H9 (cell line): ENCODE results near the gene PAQR3. TPM values are rescaled to one million over a fixed set of nuclear protein-coding genes. Genes with fewer than 3 reads are reported as not detected.

ENCODE experiments used
- DNase-seq: peaks from one replicate; pipeline ENCODE4 v3.0.0-alpha.2; 2017
- H2AFZ ChIP-seq: one replicate; pipeline ENCODE4 v1.6.1; 2013; ENCODE audit warnings: mild to moderate bottlenecking, low read length, control low read depth, moderate library complexity
- H2AK5ac ChIP-seq: 2 replicates; pipeline ENCODE4 v1.6.1; 2013; ENCODE audit warnings: low read length, control low read depth, mixed read lengths; ENCODE audit not compliant: insufficient read length
- H2BK120ac ChIP-seq: one replicate; pipeline ENCODE4 v1.6.1; 2013; ENCODE audit warnings: low read depth, mild to moderate bottlenecking, low read length, control low read depth, inconsistent platforms; ENCODE audit not compliant: poor library complexity, severe bottlenecking
- H2BK12ac ChIP-seq: 2 replicates; pipeline ENCODE4 v1.6.1; 2013; ENCODE audit warnings: low read length, control low read depth, mixed read lengths, low read depth; ENCODE audit not compliant: insufficient read length
- H2BK15ac ChIP-seq: 2 replicates; pipeline ENCODE4 v1.6.1; 2013; ENCODE audit warnings: low read depth, low read length, control low read depth
- H2BK20ac ChIP-seq: one replicate; pipeline ENCODE4 v1.6.1; 2013; ENCODE audit warnings: low read depth, mild to moderate bottlenecking, low read length, control low read depth, inconsistent platforms; ENCODE audit not compliant: poor library complexity, severe bottlenecking
- H2BK5ac ChIP-seq: 2 replicates; pipeline ENCODE4 v1.6.1; 2013; ENCODE audit warnings: low read length, control low read depth, mixed read lengths; ENCODE audit not compliant: insufficient read length
- H3K14ac ChIP-seq: 2 replicates; pipeline ENCODE4 v1.6.1; 2013; ENCODE audit warnings: low read length, control low read depth; ENCODE audit not compliant: insufficient read depth
- H3K18ac ChIP-seq: 2 replicates; pipeline ENCODE4 v1.6.1; 2013; ENCODE audit warnings: low read depth, mild to moderate bottlenecking, mixed read lengths, low read length, control low read depth; ENCODE audit not compliant: insufficient read length
- H3K23ac ChIP-seq: 2 replicates; pipeline ENCODE4 v1.6.1; 2013; ENCODE audit warnings: low read length, control low read depth, mixed read lengths, low read depth; ENCODE audit not compliant: insufficient read length
- H3K23me2 ChIP-seq: 2 replicates; pipeline ENCODE4 v1.6.1; 2013; ENCODE audit warnings: low read depth, mild to moderate bottlenecking, mixed read lengths, low read length, control low read depth; ENCODE audit not compliant: insufficient read length, poor library complexity, severe bottlenecking
- H3K27ac ChIP-seq: 2 replicates; pipeline ENCODE4 v1.5.1; 2013; ENCODE audit warnings: low read length, control low read depth, mixed read lengths, low read depth; ENCODE audit not compliant: insufficient read length
- H3K27me3 ChIP-seq: 2 replicates; pipeline ENCODE4 v1.6.1; 2013; ENCODE audit warnings: low read length, control low read depth, inconsistent platforms; ENCODE audit not compliant: insufficient read depth
- H3K4ac ChIP-seq: 2 replicates; pipeline ENCODE4 v1.6.1; 2013; ENCODE audit warnings: low read depth, mild to moderate bottlenecking, control low read depth, inconsistent platforms, low read length, moderate library complexity
- H3K4me1 ChIP-seq: 2 replicates; pipeline ENCODE4 v1.6.1; 2013; ENCODE audit warnings: low read length, control low read depth, inconsistent platforms; ENCODE audit not compliant: insufficient read depth
- H3K4me2 ChIP-seq: 2 replicates; pipeline ENCODE4 v1.6.1; 2013; ENCODE audit warnings: low read length, control low read depth, mixed read lengths; ENCODE audit not compliant: insufficient read length, insufficient read depth
- H3K56ac ChIP-seq: 2 replicates; pipeline ENCODE4 v1.6.1; 2013; ENCODE audit warnings: low read depth, mild to moderate bottlenecking, mixed read lengths, low read length, control low read depth; ENCODE audit not compliant: insufficient read length
- H3K79me1 ChIP-seq: 2 replicates; pipeline ENCODE4 v1.6.1; 2013; ENCODE audit warnings: low read depth, mild to moderate bottlenecking, moderate library complexity, low read length, control low read depth, inconsistent platforms; ENCODE audit not compliant: insufficient read depth, poor library complexity, severe bottlenecking
- H3K79me2 ChIP-seq: 2 replicates; pipeline ENCODE4 v1.6.1; 2013; ENCODE audit warnings: low read length, control low read depth, inconsistent platforms; ENCODE audit not compliant: insufficient read depth
- H3K9ac ChIP-seq: 2 replicates; pipeline ENCODE4 v1.6.1; 2013; ENCODE audit warnings: low read length, control low read depth, mixed read lengths; ENCODE audit not compliant: insufficient read length; ENCODE audit errors: extremely low read depth
- H3K9me3 ChIP-seq: one replicate; pipeline ENCODE4 v1.6.1; 2013; ENCODE audit warnings: low read depth, low read length, inconsistent platforms; ENCODE audit not compliant: control insufficient read depth
- H3T11ph ChIP-seq: one replicate; pipeline ENCODE4 v1.6.1; 2013; ENCODE audit warnings: mild to moderate bottlenecking, low read length, control low read depth, inconsistent platforms
- H4K20me1 ChIP-seq: one replicate; pipeline ENCODE4 v1.6.1; 2013; ENCODE audit not compliant: control insufficient read depth, insufficient read length, insufficient read depth
- H4K5ac ChIP-seq: 2 replicates; pipeline ENCODE4 v1.6.1; 2013; ENCODE audit warnings: low read depth, mild to moderate bottlenecking, mixed read lengths, low read length, control low read depth; ENCODE audit not compliant: insufficient read length
- H4K8ac ChIP-seq: replicated peaks from 2 replicates; pipeline ENCODE4 v1.6.1; 2013; ENCODE audit warnings: low read length, control low read depth, mixed read lengths, low read depth; ENCODE audit not compliant: insufficient read length
- H4K91ac ChIP-seq: 2 replicates; pipeline ENCODE4 v1.6.1; 2013; ENCODE audit warnings: low read depth, mild to moderate bottlenecking, moderate library complexity, mixed read lengths, low read length, control low read depth; ENCODE audit not compliant: insufficient read length
- H3K27ac Mint-ChIP-seq, 3 experiments: 2 replicates in 2 of 3; 3 replicates in 1 of 3; pipeline ENCODE4 v1.8.0; 2020 to 2021; ENCODE audit warnings: mixed read lengths in 3 of 3, mild to moderate bottlenecking in 1 of 3, moderate library complexity in 1 of 3
- H3K27me3 Mint-ChIP-seq: 2 replicates; pipeline ENCODE4 v1.8.0; 2021; ENCODE audit warnings: low read depth, mild to moderate bottlenecking, moderate library complexity, mixed read lengths
- H3K36me3 Mint-ChIP-seq, 3 experiments: 2 replicates in 2 of 3; 3 replicates in 1 of 3; pipeline ENCODE4 v1.8.0; 2020 to 2021; ENCODE audit warnings: low read depth in 3 of 3, mixed read lengths in 3 of 3; ENCODE audit not compliant: insufficient read depth in 1 of 3
- H3K4me1 Mint-ChIP-seq, 2 experiments: 2 replicates each; pipeline ENCODE4 v1.8.0; 2020; ENCODE audit warnings: mixed read lengths in 2 of 2
- H3K4me3 Mint-ChIP-seq, 2 experiments: 2 replicates in 1 of 2; 3 replicates in 1 of 2; pipeline ENCODE4 v1.8.0; 2020 to 2021; ENCODE audit warnings: mild to moderate bottlenecking in 2 of 2, mixed read lengths in 2 of 2, moderate library complexity in 1 of 2
- H3K9me3 Mint-ChIP-seq, 2 experiments: 2 replicates in 1 of 2; 3 replicates in 1 of 2; pipeline ENCODE4 v1.8.0; 2020; ENCODE audit warnings: mild to moderate bottlenecking in 2 of 2, mixed read lengths in 2 of 2, moderate library complexity in 1 of 2
- WGBS: extraction: QIAGEN DNeasy Blood & Tissue Kit; methylation state at CpG from one replicate; pipeline ENCODE4 v1.1.7; 2013; ENCODE audit warnings: missing lambda C conversion rate, low lambda C conversion rate, mixed read lengths; ENCODE audit not compliant: insufficient read length; ENCODE audit errors: extremely low coverage; 5-methylcytosine and 5-hydroxymethylcytosine counted together
- total RNA-seq: library from RNA; stranded (reverse); gene quantifications from 2 replicates; pipeline ENCODE4 v1.2.1, GENCODE V29; 2021
- TF ChIP-seq, protein P1 (sequence below): fragments of 200-600 bp; sonication (generic); conservative IDR thresholded peaks from 3 replicates; pipeline ENCODE4 v1.8.0; 2021; ENCODE audit warnings: antibody characterized with exemption, mild to moderate bottlenecking

PAQR3 gene
- total RNA-seq, 1 experiment from 2014 or later, result 26.3 TPM

DNA sequence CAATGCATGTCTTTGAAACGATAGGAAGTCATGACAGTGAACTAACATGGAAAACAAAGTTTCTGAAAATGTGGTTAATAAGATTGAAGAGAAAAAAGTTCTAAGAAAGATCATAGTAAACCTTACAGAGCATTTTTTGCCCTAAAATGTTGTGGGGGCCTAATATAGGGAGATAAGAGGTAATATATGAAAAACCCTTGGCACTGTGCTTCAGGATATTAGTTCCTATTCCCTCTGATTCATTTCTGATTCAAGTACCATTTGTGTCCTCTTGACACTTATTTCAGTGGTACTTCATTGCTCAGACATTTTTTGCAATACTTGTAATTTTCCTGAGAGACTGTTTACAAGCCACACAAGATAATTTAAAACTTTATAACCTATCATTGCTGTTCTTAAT lies 35.1 kb downstream of the PAQR3 start:
- Mint-ChIP-seq H3K4me3 (no peak overlapping the region), H3K36me3 (no peaks in the 10 kb centered on the region), H3K27me3 (no peaks in the 10 kb centered on the region), H3K27ac (no peak overlapping the region), H3K9me3 (no peaks in the 10 kb centered on the region), H3K4me1 (no peaks in the 10 kb centered on the region)
- Histone ChIP-seq H3K4ac (no peak overlapping the region), H3T11ph (no peak overlapping the region), H4K91ac (no peak overlapping the region), H3K4me1 (no peaks in the 10 kb centered on the region), H3K27ac (no peak overlapping the region), H3K9me3 (no peaks in the 10 kb centered on the region), H2AFZ (no peak overlapping the region), H2BK12ac (no peak overlapping the region), H3K18ac (no peak overlapping the region), H3K23me2 (no peaks in the 10 kb centered on the region), H4K8ac (no peak overlapping the region), H3K4me2 (no peak overlapping the region), H3K9ac (no peak overlapping the region), H3K14ac (no peak overlapping the region), H2BK15ac (no peak overlapping the region), H2BK120ac (no peak overlapping the region), H4K20me1 (no peaks in the 10 kb centered on the region), H3K56ac (no peak overlapping the region), H2BK20ac (no peak overlapping the region), H4K5ac (no peak overlapping the region), H3K23ac (no peak overlapping the region), H2BK5ac (no peak overlapping the region), H3K79me1 (no peaks in the 10 kb centered on the region), H3K79me2 (no peaks in the 10 kb centered on the region), H2AK5ac (no peak overlapping the region), H3K27me3 (no peaks in the 10 kb centered on the region)
- no CpG with 5 or more reads among the region's 1 CpG for WGBS
- DNase-seq, result no peak
- TF ChIP-seq, protein P1, sequence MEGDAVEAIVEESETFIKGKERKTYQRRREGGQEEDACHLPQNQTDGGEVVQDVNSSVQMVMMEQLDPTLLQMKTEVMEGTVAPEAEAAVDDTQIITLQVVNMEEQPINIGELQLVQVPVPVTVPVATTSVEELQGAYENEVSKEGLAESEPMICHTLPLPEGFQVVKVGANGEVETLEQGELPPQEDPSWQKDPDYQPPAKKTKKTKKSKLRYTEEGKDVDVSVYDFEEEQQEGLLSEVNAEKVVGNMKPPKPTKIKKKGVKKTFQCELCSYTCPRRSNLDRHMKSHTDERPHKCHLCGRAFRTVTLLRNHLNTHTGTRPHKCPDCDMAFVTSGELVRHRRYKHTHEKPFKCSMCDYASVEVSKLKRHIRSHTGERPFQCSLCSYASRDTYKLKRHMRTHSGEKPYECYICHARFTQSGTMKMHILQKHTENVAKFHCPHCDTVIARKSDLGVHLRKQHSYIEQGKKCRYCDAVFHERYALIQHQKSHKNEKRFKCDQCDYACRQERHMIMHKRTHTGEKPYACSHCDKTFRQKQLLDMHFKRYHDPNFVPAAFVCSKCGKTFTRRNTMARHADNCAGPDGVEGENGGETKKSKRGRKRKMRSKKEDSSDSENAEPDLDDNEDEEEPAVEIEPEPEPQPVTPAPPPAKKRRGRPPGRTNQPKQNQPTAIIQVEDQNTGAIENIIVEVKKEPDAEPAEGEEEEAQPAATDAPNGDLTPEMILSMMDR, result no peak
